GM19025 (cell line): ENCODE results near the gene DLGAP5.
A peak's percentile ranks its signal among the peaks of the same experiment; 100 is the strongest.

Source experiments
- ATAC-seq: cut with Tn5 transposase; IDR thresholded peaks from one replicate; pipeline ENCODE4 v1.9.1; 2021; ENCODE audit warnings: mild to moderate bottlenecking, low read depth, moderate library complexity; ENCODE audit not compliant: unreplicated experiment

DLGAP5 gene

GRCh38 chr14:55191203-55192053, at the start of gene DLGAP5:
DLGAP5 (minus strand) TSS chr14:55191585; CDS start chr14:55189179, 2,406 bp downstream.
- ATAC-seq, result peak; percentile 99

- no peak for ATAC-seq
Measured at GRCh38 chr14:55240526-55241178, 49.3 kb upstream of the DLGAP5 start.

- no peak for ATAC-seq
Measured at GRCh38 chr14:55239320-55239719, 47.9 kb upstream of the DLGAP5 start.

GRCh38 chr14:55238019-55238680, 46.8 kb upstream of the DLGAP5 start:
- no peak for ATAC-seq

GRCh38 chr14:55233591-55233990, 42.2 kb upstream of the DLGAP5 start:
- no peak for ATAC-seq

GRCh38 chr14:55228261-55228660, 36.9 kb upstream of the DLGAP5 start:
- ATAC-seq, result no peak

GRCh38 chr14:55223364-55223763, 32.0 kb upstream of the DLGAP5 start:
- ATAC-seq, result no peak

GRCh38 chr14:55221968-55222367, 30.6 kb upstream of the DLGAP5 start:
- no peak for ATAC-seq

- no peak for ATAC-seq
Measured at GRCh38 chr14:55221186-55221585, 29.8 kb upstream of the DLGAP5 start.

GRCh38 chr14:55220230-55220629, 28.8 kb upstream of the DLGAP5 start:
- no peak for ATAC-seq

- ATAC-seq, result no peak
Measured at GRCh38 chr14:55212634-55213033, 21.2 kb upstream of the DLGAP5 start.

- no peak for ATAC-seq
Measured at GRCh38 chr14:55207832-55208231, 16.4 kb upstream of the DLGAP5 start.

GRCh38 chr14:55206175-55206693, 14.8 kb upstream of the DLGAP5 start:
- no peak for ATAC-seq

GRCh38 chr14:55201219-55202101, 10.1 kb upstream of the DLGAP5 start:
- no peak for ATAC-seq

- no peak for ATAC-seq
Measured at GRCh38 chr14:55200651-55201050, 9.3 kb upstream of the DLGAP5 start.

- ATAC-seq, result no peak
Measured at GRCh38 chr14:55198749-55199148, 7.4 kb upstream of the DLGAP5 start.

- no peak for ATAC-seq
Measured at GRCh38 chr14:55194656-55195355, 3.4 kb upstream of the DLGAP5 start.

GRCh38 chr14:55192054-55192621, 753 bp upstream of the DLGAP5 start:
- ATAC-seq, result no peak

GRCh38 chr14:55190906-55191202, 531 bp downstream of the DLGAP5 start:
- no peak for ATAC-seq
